Breast epithelium (tissue), 3 donors: ENCODE results near the gene EEF1AKMT3.

Experiments used
- POLR2A ChIP-seq: fragments of 450-650 bp; IDR thresholded peaks from one replicate; pipeline ENCODE4 v1.6.1; 2016; ENCODE audit warnings: antibody characterized with exemption, mild to moderate bottlenecking, moderate library complexity
- POLR2AphosphoS5 ChIP-seq, 3 donors: sonication (generic); formaldehyde crosslinking; IDR thresholded peaks; one replicate each; pipeline ENCODE4 v1.6.1; 2017; ENCODE audit warnings: antibody characterized with exemption in 3 of 3
- TF ChIP-seq, protein P1 (sequence below), 3 donors: fragments of 450-650 bp; IDR thresholded peaks; one replicate each; pipeline ENCODE4 v1.5.1; 2016 to 2017; ENCODE audit warnings: antibody characterized with exemption in 3 of 3, mild to moderate bottlenecking in 3 of 3, moderate library complexity in 3 of 3

DNA sequence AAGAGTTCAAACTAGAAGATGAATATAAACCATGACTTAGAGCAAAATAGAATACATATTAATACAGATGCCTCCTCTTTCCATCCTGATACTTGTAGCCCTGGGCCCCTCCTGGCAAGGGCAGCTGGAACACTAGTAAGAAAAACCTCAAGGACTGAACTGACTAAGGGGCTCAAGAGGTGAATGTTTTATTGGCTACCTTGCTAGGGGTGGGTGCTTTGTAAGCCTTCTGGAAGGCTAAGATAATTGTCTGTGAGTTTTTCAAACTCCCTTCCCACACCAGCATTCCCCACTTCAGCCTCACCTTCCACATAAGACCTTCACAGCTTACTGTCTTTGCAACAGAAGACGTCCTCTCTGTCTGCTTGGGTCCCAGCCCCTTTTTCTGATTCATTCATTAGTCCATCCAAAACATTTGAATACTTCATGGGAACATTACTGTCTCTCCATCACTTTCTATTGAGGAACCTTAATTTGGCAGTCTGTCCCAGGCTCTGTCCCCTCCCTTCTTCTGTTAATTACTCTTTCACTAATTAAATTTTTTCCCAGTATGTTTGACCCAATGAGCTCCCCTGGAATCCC lies 18.6 kb upstream of the EEF1AKMT3 start:
- TF ChIP-seq, protein P1, sequence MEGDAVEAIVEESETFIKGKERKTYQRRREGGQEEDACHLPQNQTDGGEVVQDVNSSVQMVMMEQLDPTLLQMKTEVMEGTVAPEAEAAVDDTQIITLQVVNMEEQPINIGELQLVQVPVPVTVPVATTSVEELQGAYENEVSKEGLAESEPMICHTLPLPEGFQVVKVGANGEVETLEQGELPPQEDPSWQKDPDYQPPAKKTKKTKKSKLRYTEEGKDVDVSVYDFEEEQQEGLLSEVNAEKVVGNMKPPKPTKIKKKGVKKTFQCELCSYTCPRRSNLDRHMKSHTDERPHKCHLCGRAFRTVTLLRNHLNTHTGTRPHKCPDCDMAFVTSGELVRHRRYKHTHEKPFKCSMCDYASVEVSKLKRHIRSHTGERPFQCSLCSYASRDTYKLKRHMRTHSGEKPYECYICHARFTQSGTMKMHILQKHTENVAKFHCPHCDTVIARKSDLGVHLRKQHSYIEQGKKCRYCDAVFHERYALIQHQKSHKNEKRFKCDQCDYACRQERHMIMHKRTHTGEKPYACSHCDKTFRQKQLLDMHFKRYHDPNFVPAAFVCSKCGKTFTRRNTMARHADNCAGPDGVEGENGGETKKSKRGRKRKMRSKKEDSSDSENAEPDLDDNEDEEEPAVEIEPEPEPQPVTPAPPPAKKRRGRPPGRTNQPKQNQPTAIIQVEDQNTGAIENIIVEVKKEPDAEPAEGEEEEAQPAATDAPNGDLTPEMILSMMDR (IDR thresholded peaks at IDR 0.05) = no peak
- TF ChIP-seq POLR2A = no peak
- no peak for TF ChIP-seq POLR2AphosphoS5 (IDR thresholded peaks at IDR 0.05)
